Measurements from ENCODE around the gene SLC18A2. TPM values are rescaled to one million over a fixed set of nuclear protein-coding genes. Genes with fewer than 3 reads are reported as not detected.

SLC18A2 gene
- total and polyA plus RNA-seq, 10 of the 15 experiments (the other 5 are each of a cell fraction or from before 2014, with no cell fraction given) = 0.06 to 1.1 (median 0.25) TPM; not detected in 5

GRCh38 chr10:117216028-117216427 is 24.9 kb upstream of the SLC18A2 start:
- SMC1A ChIA-PET (ENCODE audit: uncharacterized antibody, unreplicated experiment) = interaction anchor here (0.7 to 4.9 kb wide), 14 partner anchors 100 to 1028 kb away, joined by 3 to 44 read pairs (median 4); no protein-coding TSS in a partner anchor
- no peak for DNase-seq (ENCODE audit: low read depth, low spot score)
- Histone ChIP-seq H3K4me2 (ENCODE audit: control insufficient read depth, insufficient read depth) (peak overlapping the region; percentile 78; the same call in 1 of the 2 replicates), H3K27ac (ENCODE audit: control insufficient read depth, insufficient read depth) (no peak overlapping the region), H3K79me2 (ENCODE audit: control insufficient read depth, insufficient read depth, low read length) (no peaks in the 10 kb centered on the region), H3K9me3 (replicated peaks; ENCODE audit: control insufficient read depth, insufficient read depth, low read length) (no peaks in the 10 kb centered on the region; the same call in 2 of the 3 replicates), H3K4me3 (no peak overlapping the region), H2AFZ (ENCODE audit: control insufficient read depth, low read depth, low read length) (no peak overlapping the region), H3K27me3 (replicated peaks in 1 of 2; ENCODE audit: control insufficient read depth in 2 of 2, insufficient read depth in 2 of 2, low read length in 1 of 2) (no peaks in the 10 kb centered on the region; a peak in 1 of 4 replicates), H3K9ac (ENCODE audit: control insufficient read depth, insufficient read depth, low read length) (no peak overlapping the region), H3K36me3 (ENCODE audit: control insufficient read depth in 2 of 2, insufficient read depth in 2 of 2, low read length in 1 of 2) (no peaks in the 10 kb centered on the region), H4K20me1 (ENCODE audit: control insufficient read depth, insufficient read depth) (no peaks in the 10 kb centered on the region), H3K4me1 (ENCODE audit: control insufficient read depth, insufficient read depth, low read length) (peaks cover 3% of the 10 kb centered on the region; the same call in 1 of the 2 replicates)
- CTCF ChIA-PET = interaction anchor here (0.6 to 5.1 kb wide), 40 partner anchors 9 to 1244 kb away, joined by 3 to 136 read pairs (median 5); partner anchors contain the start of gene KCNK18
- no TSS peak for BruUV-seq (replicated peaks)
- no peak for ATAC-seq
- WGBS (ENCODE audit: insufficient coverage, insufficient replicate concordance, low lambda C conversion rate, missing lambda C conversion rate) = 54% methylated on average over 15 of the region's 15 CpGs
- POLR2A ChIA-PET = no interaction called here
- no peak for FAIRE-seq
- in situ Hi-C loops (cut with MboI) (no loop called here), intact Hi-C loops (cut with micrococcal nuclease; ENCODE audit: unreplicated experiment) (loop anchor here (1.0 to 10.0 kb wide), 5 partner anchors 104 to 1026 kb away; no protein-coding TSS in a partner anchor)
- RAD21 ChIA-PET (ENCODE audit: unreplicated experiment) = interaction anchor here (1.0 to 3.3 kb wide), 15 partner anchors 103 to 1043 kb away, joined by 3 to 38 read pairs (median 6); no protein-coding TSS in a partner anchor
- no peak for TF ChIP-seq MYC (IDR thresholded peaks at IDR 0.05; ENCODE audit: insufficient read depth, insufficient read length, insufficient replicate concordance, low read length, severe bottlenecking)
- TF ChIP-seq, protein P1, sequence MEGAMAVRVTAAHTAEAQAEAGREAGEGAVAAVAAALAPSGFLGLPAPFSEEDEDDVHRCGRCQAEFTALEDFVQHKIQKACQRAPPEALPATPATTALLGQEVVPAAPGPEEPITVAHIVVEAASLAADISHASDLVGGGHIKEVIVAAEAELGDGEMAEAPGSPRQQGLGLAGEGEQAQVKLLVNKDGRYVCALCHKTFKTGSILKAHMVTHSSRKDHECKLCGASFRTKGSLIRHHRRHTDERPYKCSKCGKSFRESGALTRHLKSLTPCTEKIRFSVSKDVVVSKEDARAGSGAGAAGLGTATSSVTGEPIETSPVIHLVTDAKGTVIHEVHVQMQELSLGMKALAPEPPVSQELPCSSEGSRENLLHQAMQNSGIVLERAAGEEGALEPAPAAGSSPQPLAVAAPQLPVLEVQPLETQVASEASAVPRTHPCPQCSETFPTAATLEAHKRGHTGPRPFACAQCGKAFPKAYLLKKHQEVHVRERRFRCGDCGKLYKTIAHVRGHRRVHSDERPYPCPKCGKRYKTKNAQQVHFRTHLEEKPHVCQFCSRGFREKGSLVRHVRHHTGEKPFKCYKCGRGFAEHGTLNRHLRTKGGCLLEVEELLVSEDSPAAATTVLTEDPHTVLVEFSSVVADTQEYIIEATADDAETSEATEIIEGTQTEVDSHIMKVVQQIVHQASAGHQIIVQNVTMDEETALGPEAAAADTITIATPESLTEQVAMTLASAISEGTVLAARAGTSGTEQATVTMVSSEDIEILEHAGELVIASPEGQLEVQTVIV (IDR thresholded peaks at IDR 0.05; ENCODE audit: borderline replicate concordance, partially characterized antibody) = no peak
- no peak for TF ChIP-seq NKRF (conservative IDR thresholded peaks at IDR 0.05)
- no peak for TF ChIP-seq SMAD1 (IDR thresholded peaks at IDR 0.05; ENCODE audit: low read depth, partially characterized antibody)
- TF ChIP-seq, protein P2, sequence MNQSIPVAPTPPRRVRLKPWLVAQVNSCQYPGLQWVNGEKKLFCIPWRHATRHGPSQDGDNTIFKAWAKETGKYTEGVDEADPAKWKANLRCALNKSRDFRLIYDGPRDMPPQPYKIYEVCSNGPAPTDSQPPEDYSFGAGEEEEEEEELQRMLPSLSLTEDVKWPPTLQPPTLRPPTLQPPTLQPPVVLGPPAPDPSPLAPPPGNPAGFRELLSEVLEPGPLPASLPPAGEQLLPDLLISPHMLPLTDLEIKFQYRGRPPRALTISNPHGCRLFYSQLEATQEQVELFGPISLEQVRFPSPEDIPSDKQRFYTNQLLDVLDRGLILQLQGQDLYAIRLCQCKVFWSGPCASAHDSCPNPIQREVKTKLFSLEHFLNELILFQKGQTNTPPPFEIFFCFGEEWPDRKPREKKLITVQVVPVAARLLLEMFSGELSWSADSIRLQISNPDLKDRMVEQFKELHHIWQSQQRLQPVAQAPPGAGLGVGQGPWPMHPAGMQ (IDR thresholded peaks at IDR 0.05; ENCODE audit: borderline replicate concordance) = no peak
- TF ChIP-seq BCLAF1 (IDR thresholded peaks at IDR 0.05) = no peak
- TF ChIP-seq SIX5 (IDR thresholded peaks at IDR 0.05; ENCODE audit: low read depth, low read length, severe bottlenecking) = no peak
- TF ChIP-seq, protein P3, sequence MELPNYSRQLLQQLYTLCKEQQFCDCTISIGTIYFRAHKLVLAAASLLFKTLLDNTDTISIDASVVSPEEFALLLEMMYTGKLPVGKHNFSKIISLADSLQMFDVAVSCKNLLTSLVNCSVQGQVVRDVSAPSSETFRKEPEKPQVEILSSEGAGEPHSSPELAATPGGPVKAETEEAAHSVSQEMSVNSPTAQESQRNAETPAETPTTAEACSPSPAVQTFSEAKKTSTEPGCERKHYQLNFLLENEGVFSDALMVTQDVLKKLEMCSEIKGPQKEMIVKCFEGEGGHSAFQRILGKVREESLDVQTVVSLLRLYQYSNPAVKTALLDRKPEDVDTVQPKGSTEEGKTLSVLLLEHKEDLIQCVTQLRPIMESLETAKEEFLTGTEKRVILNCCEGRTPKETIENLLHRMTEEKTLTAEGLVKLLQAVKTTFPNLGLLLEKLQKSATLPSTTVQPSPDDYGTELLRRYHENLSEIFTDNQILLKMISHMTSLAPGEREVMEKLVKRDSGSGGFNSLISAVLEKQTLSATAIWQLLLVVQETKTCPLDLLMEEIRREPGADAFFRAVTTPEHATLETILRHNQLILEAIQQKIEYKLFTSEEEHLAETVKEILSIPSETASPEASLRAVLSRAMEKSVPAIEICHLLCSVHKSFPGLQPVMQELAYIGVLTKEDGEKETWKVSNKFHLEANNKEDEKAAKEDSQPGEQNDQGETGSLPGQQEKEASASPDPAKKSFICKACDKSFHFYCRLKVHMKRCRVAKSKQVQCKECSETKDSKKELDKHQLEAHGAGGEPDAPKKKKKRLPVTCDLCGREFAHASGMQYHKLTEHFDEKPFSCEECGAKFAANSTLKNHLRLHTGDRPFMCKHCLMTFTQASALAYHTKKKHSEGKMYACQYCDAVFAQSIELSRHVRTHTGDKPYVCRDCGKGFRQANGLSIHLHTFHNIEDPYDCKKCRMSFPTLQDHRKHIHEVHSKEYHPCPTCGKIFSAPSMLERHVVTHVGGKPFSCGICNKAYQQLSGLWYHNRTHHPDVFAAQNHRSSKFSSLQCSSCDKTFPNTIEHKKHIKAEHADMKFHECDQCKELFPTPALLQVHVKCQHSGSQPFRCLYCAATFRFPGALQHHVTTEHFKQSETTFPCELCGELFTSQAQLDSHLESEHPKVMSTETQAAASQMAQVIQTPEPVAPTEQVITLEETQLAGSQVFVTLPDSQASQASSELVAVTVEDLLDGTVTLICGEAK (IDR thresholded peaks at IDR 0.05; ENCODE audit: borderline replicate concordance) = no peak
- no peak for TF ChIP-seq TCF12 (IDR thresholded peaks at IDR 0.05; ENCODE audit: low read depth, low read length)

Measured in GM12878 (cell line).